Measurements from ENCODE around the gene ZNF827. TPM values are rescaled to one million over a fixed set of nuclear protein-coding genes. Genes with fewer than 3 reads are reported as not detected.
A peak's percentile ranks its signal among the peaks of the same experiment; 100 is the strongest.

The ZNF827 gene
- total RNA-seq, 1 experiment from 2014 or later, result 6.3 TPM

DNA sequence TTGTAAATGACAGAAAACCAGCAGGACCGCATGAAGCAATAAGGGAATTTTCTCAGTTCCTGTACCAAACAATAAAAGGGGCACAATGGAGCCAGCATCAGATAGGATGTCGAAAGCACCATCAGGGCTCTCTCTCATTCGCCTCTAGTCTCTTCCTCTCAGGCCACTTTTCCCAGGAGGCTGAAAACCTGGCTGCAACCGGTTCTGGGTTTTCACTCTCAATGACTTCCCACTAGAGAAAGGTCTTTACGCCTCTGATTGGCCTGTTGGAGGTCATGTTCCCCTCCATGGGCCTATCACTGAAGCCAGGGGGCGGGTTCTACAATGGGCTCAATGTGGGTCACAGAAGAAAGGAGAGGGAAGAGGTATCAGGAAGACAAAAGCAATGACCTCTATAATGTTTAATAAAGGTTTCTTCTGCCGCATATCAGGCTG lies 29.3 kb downstream of the ZNF827 start:
- no peaks in the 10 kb centered on the region for H3K27me3 ChIP-seq (ENCODE audit: control insufficient read depth, insufficient read depth, low read length)
- ATAC-seq, result peak; percentile 95
- 0 out of 2 replicates have a peak, but pooled peaks cover 2% of the 10 kb centered on the region for H3K4me1 ChIP-seq (ENCODE audit: control insufficient read depth, insufficient read depth, low read length)
- no TSS peak for BruUV-seq (replicated peaks)
- no peak for DNase-seq (ENCODE audit: low read depth, low spot score)
- H3K9me3 ChIP-seq (ENCODE audit: control insufficient read depth, insufficient read depth, low read depth, low read length), result no peaks in the 10 kb centered on the region
- H3K27ac ChIP-seq (ENCODE audit: low read length), result peak overlapping the region; percentile 68; the same call in 1 of the 2 replicates
- in situ Hi-C loops (cut with HindIII; ENCODE audit: low pct_unique_long_range_greater_than_20kb, low sequenced_read_pairs) (no loop called here), intact Hi-C loops (cut with micrococcal nuclease; ENCODE audit: unreplicated experiment) (no loop called here)
- no peaks in the 10 kb centered on the region for H3K36me3 ChIP-seq (ENCODE audit: control insufficient read depth, insufficient read depth, low read length)
- CTCF ChIA-PET, result no interaction called here
- POLR2A ChIA-PET, result no interaction called here
- TF ChIP-seq, protein P1, sequence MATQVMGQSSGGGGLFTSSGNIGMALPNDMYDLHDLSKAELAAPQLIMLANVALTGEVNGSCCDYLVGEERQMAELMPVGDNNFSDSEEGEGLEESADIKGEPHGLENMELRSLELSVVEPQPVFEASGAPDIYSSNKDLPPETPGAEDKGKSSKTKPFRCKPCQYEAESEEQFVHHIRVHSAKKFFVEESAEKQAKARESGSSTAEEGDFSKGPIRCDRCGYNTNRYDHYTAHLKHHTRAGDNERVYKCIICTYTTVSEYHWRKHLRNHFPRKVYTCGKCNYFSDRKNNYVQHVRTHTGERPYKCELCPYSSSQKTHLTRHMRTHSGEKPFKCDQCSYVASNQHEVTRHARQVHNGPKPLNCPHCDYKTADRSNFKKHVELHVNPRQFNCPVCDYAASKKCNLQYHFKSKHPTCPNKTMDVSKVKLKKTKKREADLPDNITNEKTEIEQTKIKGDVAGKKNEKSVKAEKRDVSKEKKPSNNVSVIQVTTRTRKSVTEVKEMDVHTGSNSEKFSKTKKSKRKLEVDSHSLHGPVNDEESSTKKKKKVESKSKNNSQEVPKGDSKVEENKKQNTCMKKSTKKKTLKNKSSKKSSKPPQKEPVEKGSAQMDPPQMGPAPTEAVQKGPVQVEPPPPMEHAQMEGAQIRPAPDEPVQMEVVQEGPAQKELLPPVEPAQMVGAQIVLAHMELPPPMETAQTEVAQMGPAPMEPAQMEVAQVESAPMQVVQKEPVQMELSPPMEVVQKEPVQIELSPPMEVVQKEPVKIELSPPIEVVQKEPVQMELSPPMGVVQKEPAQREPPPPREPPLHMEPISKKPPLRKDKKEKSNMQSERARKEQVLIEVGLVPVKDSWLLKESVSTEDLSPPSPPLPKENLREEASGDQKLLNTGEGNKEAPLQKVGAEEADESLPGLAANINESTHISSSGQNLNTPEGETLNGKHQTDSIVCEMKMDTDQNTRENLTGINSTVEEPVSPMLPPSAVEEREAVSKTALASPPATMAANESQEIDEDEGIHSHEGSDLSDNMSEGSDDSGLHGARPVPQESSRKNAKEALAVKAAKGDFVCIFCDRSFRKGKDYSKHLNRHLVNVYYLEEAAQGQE (IDR thresholded peaks at IDR 0.05; ENCODE audit: insufficient read depth in 1 of 2, low read depth in 2 of 2, low read length in 1 of 2), result no peak
- no peak for TF ChIP-seq TCF7L2 (IDR thresholded peaks at IDR 0.05; ENCODE audit: low read depth, low read length)
- TF ChIP-seq, protein P2, sequence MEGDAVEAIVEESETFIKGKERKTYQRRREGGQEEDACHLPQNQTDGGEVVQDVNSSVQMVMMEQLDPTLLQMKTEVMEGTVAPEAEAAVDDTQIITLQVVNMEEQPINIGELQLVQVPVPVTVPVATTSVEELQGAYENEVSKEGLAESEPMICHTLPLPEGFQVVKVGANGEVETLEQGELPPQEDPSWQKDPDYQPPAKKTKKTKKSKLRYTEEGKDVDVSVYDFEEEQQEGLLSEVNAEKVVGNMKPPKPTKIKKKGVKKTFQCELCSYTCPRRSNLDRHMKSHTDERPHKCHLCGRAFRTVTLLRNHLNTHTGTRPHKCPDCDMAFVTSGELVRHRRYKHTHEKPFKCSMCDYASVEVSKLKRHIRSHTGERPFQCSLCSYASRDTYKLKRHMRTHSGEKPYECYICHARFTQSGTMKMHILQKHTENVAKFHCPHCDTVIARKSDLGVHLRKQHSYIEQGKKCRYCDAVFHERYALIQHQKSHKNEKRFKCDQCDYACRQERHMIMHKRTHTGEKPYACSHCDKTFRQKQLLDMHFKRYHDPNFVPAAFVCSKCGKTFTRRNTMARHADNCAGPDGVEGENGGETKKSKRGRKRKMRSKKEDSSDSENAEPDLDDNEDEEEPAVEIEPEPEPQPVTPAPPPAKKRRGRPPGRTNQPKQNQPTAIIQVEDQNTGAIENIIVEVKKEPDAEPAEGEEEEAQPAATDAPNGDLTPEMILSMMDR (IDR thresholded peaks at IDR 0.05), result no peak
- TF ChIP-seq SIN3A (IDR thresholded peaks at IDR 0.05; ENCODE audit: borderline replicate concordance, insufficient read depth, low read depth, low read length), result no peak
- no peak for TF ChIP-seq POLR2AphosphoS5 (IDR thresholded peaks at IDR 0.05; ENCODE audit: low read depth, low read length)
- H3K4me3 ChIP-seq (ENCODE audit: low read depth in 2 of 2, low read length in 2 of 2), result peak overlapping the region; percentile 33 to 45

DNA sequence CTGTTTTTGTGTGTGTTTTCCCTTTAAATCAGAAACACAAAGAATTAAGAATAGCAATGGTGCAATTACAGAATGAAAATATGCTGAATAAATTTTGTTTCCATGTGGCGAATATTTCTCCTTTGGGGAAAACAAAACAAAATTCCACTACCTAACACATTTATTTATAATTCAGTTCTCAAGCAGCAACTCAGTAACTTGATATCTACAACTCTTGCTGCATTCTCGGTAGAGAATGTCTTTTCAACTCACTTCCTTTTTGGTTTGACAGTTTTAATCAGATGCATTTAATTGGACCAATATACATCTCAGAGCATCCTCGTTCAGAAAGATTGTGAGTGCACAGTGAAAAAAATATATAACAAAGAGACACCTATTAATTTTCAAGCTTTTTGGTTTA lies 30.8 kb downstream of the ZNF827 start:
- Histone ChIP-seq H3K4me1 (ENCODE audit: control insufficient read depth, insufficient read depth, low read length) (0 out of 2 replicates have a peak, but pooled peaks cover 2% of the 10 kb centered on the region), H3K27me3 (ENCODE audit: control insufficient read depth, insufficient read depth, low read length) (no peaks in the 10 kb centered on the region), H3K27ac (ENCODE audit: low read length) (no peak overlapping the region), H3K36me3 (ENCODE audit: control insufficient read depth, insufficient read depth, low read length) (no peaks in the 10 kb centered on the region), H3K9me3 (ENCODE audit: control insufficient read depth, insufficient read depth, low read depth, low read length) (no peaks in the 10 kb centered on the region), H3K4me3 (ENCODE audit: low read depth in 2 of 2, low read length in 2 of 2) (no peak overlapping the region)
- ChIA-PET CTCF (no interaction called here), POLR2A (no interaction called here)
- in situ Hi-C loops (cut with HindIII; ENCODE audit: low pct_unique_long_range_greater_than_20kb, low sequenced_read_pairs), result no loop called here
- no TSS peak for BruUV-seq (replicated peaks)
- DNase-seq (ENCODE audit: low read depth, low spot score) (no peak), ATAC-seq (no peak)
- intact Hi-C loops (cut with micrococcal nuclease; ENCODE audit: unreplicated experiment), result no loop called here
- TF ChIP-seq POLR2AphosphoS5 (IDR thresholded peaks at IDR 0.05; ENCODE audit: low read depth, low read length), result no peak
- TF ChIP-seq SIN3A (IDR thresholded peaks at IDR 0.05; ENCODE audit: borderline replicate concordance, insufficient read depth, low read depth, low read length), result no peak
- TF ChIP-seq, protein P2 (IDR thresholded peaks at IDR 0.05), result no peak
- TF ChIP-seq, protein P1 (IDR thresholded peaks at IDR 0.05; ENCODE audit: insufficient read depth in 1 of 2, low read depth in 2 of 2, low read length in 1 of 2), result no peak
- no peak for TF ChIP-seq TCF7L2 (IDR thresholded peaks at IDR 0.05; ENCODE audit: low read depth, low read length)
